H1 (cell line): Measurements from ENCODE around the gene POLR2F. TPM values are rescaled to one million over a fixed set of nuclear protein-coding genes. Genes with fewer than 3 reads are reported as not detected.

Source experiments
- CTCF ChIA-PET: fragments of 300-600 bp; sonication (Branson Sonifier 250); formaldehyde crosslinking; loops from one replicate; lab custom pipeline; 2021; ENCODE audit not compliant: partially characterized antibody; lab: Charles Lee
- POLR2A ChIA-PET: fragments of 300-600 bp; sonication (Branson Sonifier 250); formaldehyde crosslinking; loops from one replicate; lab custom pipeline; 2021; ENCODE audit warnings: inconsistent platforms; ENCODE audit not compliant: partially characterized antibody; lab: Charles Lee
- DNase-seq, 2 experiments: peaks; one replicate each; pipeline versions ENCODE4 v3.0.0 to v3.0.0-alpha.2; 2010 to 2022; ENCODE audit warnings: low spot score in 2 of 2, low read depth in 1 of 2, mixed read lengths in 1 of 2
- FAIRE-seq: peaks from 2 replicates; lab custom pipeline; 2011; peaks lifted over from hg19 to GRCh38; lab: Jason Lieb, UNC
- H2AFZ ChIP-seq: 2 replicates; pipeline ENCODE4 v1.8.1; 2012; ENCODE audit warnings: low read length, inconsistent platforms
- H2AK5ac ChIP-seq: 2 replicates; pipeline ENCODE4 v1.6.1; 2013; ENCODE audit warnings: low read depth, low read length
- H2BK120ac ChIP-seq: replicated peaks from 2 replicates; pipeline ENCODE3; 2013; ENCODE audit warnings: low read depth, low read length, inconsistent platforms
- H2BK12ac ChIP-seq: 2 replicates; pipeline ENCODE4 v1.6.1; 2013; ENCODE audit warnings: low read depth, low read length
- H2BK15ac ChIP-seq: 2 replicates; pipeline ENCODE4 v1.6.1; 2013; ENCODE audit warnings: low read length
- H2BK20ac ChIP-seq: 2 replicates; pipeline ENCODE4 v1.6.1; 2013; ENCODE audit warnings: low read length
- H2BK5ac ChIP-seq: 2 replicates; pipeline ENCODE4 v1.6.1; 2013; ENCODE audit warnings: low read depth, low read length
- H3K14ac ChIP-seq: 2 replicates; pipeline ENCODE4 v1.6.1; 2013; ENCODE audit warnings: inconsistent platforms; ENCODE audit not compliant: insufficient read length
- H3K18ac ChIP-seq: 2 replicates; pipeline ENCODE4 v1.6.1; 2013; ENCODE audit warnings: low read length; ENCODE audit errors: extremely low read depth
- H3K23ac ChIP-seq: 2 replicates; pipeline ENCODE4 v1.6.1; 2013; ENCODE audit warnings: inconsistent platforms; ENCODE audit not compliant: insufficient read length
- H3K23me2 ChIP-seq: 2 replicates; pipeline ENCODE4 v1.6.1; 2013; ENCODE audit warnings: low read depth, low read length
- H3K27ac ChIP-seq: 2 replicates; pipeline ENCODE4 v1.6.1; 2011; ENCODE audit warnings: low read depth, low read length, inconsistent platforms
- H3K27me3 ChIP-seq, 4 experiments: replicated peaks in 1 of 4; 1 replicate in 1 of 4; 2 replicates in 3 of 4; pipeline versions ENCODE4 v1.6.1 to v1.8.1; 2011 to 2013; ENCODE audit warnings: low read length in 3 of 4, mild to moderate bottlenecking in 3 of 4, inconsistent platforms in 2 of 4, mixed read lengths in 2 of 4, moderate library complexity in 1 of 4; ENCODE audit not compliant: control insufficient read depth in 3 of 4, insufficient read depth in 3 of 4; ENCODE audit errors: extremely low read depth in 1 of 4
- H3K36me3 ChIP-seq, 4 experiments: 2 replicates each; pipeline versions ENCODE4 v1.6.1 to v1.8.1; 2011 to 2013; ENCODE audit warnings: mild to moderate bottlenecking in 4 of 4, low read length in 3 of 4, moderate library complexity in 2 of 4, control low read depth in 1 of 4, inconsistent platforms in 1 of 4; ENCODE audit not compliant: insufficient read depth in 4 of 4, control insufficient read depth in 2 of 4
- H3K4ac ChIP-seq: replicated peaks from 2 replicates; pipeline ENCODE3; 2013; ENCODE audit warnings: low read length, low read depth, mixed read lengths, inconsistent platforms; ENCODE audit not compliant: insufficient read length
- H3K4me1 ChIP-seq, 4 experiments: replicated peaks in 1 of 4; 1 replicate in 1 of 4; 2 replicates in 3 of 4; pipeline versions ENCODE4 v1.6.1 to v1.8.1; 2011 to 2013; ENCODE audit warnings: low read length in 3 of 4, inconsistent platforms in 2 of 4, mixed read lengths in 1 of 4; ENCODE audit not compliant: insufficient read depth in 4 of 4, control insufficient read depth in 3 of 4
- H3K4me2 ChIP-seq, 2 experiments: 2 replicates each; pipeline versions ENCODE4 v1.6.1 to v1.8.1; 2011 to 2013; ENCODE audit warnings: low read depth in 2 of 2, low read length in 2 of 2, control low read depth in 1 of 2, inconsistent platforms in 1 of 2, mild to moderate bottlenecking in 1 of 2; ENCODE audit not compliant: insufficient read depth in 1 of 2
- H3K4me3 ChIP-seq, 4 experiments: fragments of 200-600, 300-600 bp in 1 of 4; sonication (generic), shearing (Covaris generic), sonication (Bioruptor Twin) in 1 of 4; 2 replicates each; pipeline versions ENCODE4 v1.5.1 to v1.8.1; 2011 to 2016; ENCODE audit warnings: low read length in 4 of 4, low read depth in 3 of 4, control low read depth in 2 of 4, inconsistent platforms in 2 of 4, mild to moderate bottlenecking in 2 of 4, mixed read lengths in 1 of 4, moderate library complexity in 1 of 4; ENCODE audit not compliant: insufficient read depth in 2 of 4; ENCODE audit errors: extremely low read depth in 1 of 4
- H3K56ac ChIP-seq: replicated peaks from 2 replicates; pipeline ENCODE3; 2013; ENCODE audit warnings: low read depth, mild to moderate bottlenecking, mixed read lengths, low read length, inconsistent platforms; ENCODE audit not compliant: insufficient read length
- H3K79me1 ChIP-seq: 2 replicates; pipeline ENCODE4 v1.6.1; 2013; ENCODE audit warnings: low read depth, low read length, control low read depth
- H3K79me2 ChIP-seq, 2 experiments: 2 replicates each; pipeline versions ENCODE4 v1.6.1 to v1.8.1; 2012 to 2013; ENCODE audit warnings: low read length in 2 of 2, mild to moderate bottlenecking in 2 of 2, inconsistent platforms in 1 of 2; ENCODE audit not compliant: insufficient read depth in 2 of 2, control insufficient read depth in 1 of 2
- H3K9ac ChIP-seq, 4 experiments: replicated peaks in 1 of 4; 1 replicate in 1 of 4; 2 replicates in 3 of 4; pipeline versions ENCODE4 v1.6.1 to v1.8.1; 2011 to 2013; ENCODE audit warnings: low read depth in 3 of 4, low read length in 3 of 4, control low read depth in 2 of 4, mild to moderate bottlenecking in 2 of 4, moderate library complexity in 2 of 4, inconsistent platforms in 1 of 4; ENCODE audit errors: extremely low read depth in 1 of 4
- H3K9me3 ChIP-seq, 2 experiments: 2 replicates each; pipeline versions ENCODE4 v1.6.1 to v1.8.1; 2012 to 2013; ENCODE audit warnings: mild to moderate bottlenecking in 2 of 2, moderate library complexity in 2 of 2, control low read depth in 1 of 2, inconsistent platforms in 1 of 2, low read depth in 1 of 2, low read length in 1 of 2, mixed read lengths in 1 of 2; ENCODE audit not compliant: insufficient read depth in 2 of 2
- H4K20me1 ChIP-seq, 2 experiments: replicated peaks in 1 of 2; 2 replicates each; pipeline versions ENCODE3 to v1.8.1; 2011 to 2013; ENCODE audit warnings: inconsistent platforms in 2 of 2, low read length in 2 of 2, mild to moderate bottlenecking in 1 of 2; ENCODE audit not compliant: insufficient read depth in 2 of 2, control insufficient read depth in 1 of 2
- H4K5ac ChIP-seq: 2 replicates; pipeline ENCODE4 v1.6.1; 2013; ENCODE audit warnings: low read length, low read depth, mixed read lengths, inconsistent platforms; ENCODE audit not compliant: insufficient read length
- H4K8ac ChIP-seq: 2 replicates; pipeline ENCODE4 v1.8.0; 2013; ENCODE audit warnings: mild to moderate bottlenecking, moderate library complexity, low read length, inconsistent platforms; ENCODE audit not compliant: insufficient read depth; ENCODE audit errors: extremely low read depth
- H4K91ac ChIP-seq: replicated peaks from 2 replicates; pipeline ENCODE3; 2013; ENCODE audit warnings: low read length, mixed read lengths, inconsistent platforms; ENCODE audit not compliant: insufficient read length
- CTBP2 ChIP-seq: IDR thresholded peaks from 2 replicates; pipeline ENCODE4 v1.7.0; 2011; ENCODE audit warnings: borderline replicate concordance, mild to moderate bottlenecking, moderate library complexity, mixed read lengths, low read length; ENCODE audit not compliant: insufficient read depth, insufficient read length
- FOSL1 ChIP-seq: IDR thresholded peaks from 2 replicates; pipeline ENCODE4 v1.6.1; 2011; ENCODE audit warnings: mild to moderate bottlenecking, low read depth, low read length, moderate library complexity; ENCODE audit not compliant: insufficient read depth
- POU5F1 ChIP-seq: IDR thresholded peaks from 2 replicates; pipeline ENCODE4 v1.6.1; 2011; ENCODE audit warnings: low read depth, mild to moderate bottlenecking, low read length, moderate library complexity
- RFX5 ChIP-seq: IDR thresholded peaks from 2 replicates; pipeline ENCODE4 v1.6.1; 2011; ENCODE audit warnings: low read depth, low read length, improper control_type of control experiment, borderline replicate concordance
- TEAD4 ChIP-seq: IDR thresholded peaks from 2 replicates; pipeline ENCODE4 v1.6.1; 2012; ENCODE audit warnings: low read depth, low read length, inconsistent platforms, mixed read lengths
- WGBS, 2 experiments: shearing (Covaris generic) in 1 of 2; methylation state at CpG; one replicate each; pipeline versions ENCODE4 v1.1.6 to v1.1.7; 2013 to 2015; ENCODE audit warnings: low lambda C conversion rate in 2 of 2, mixed read lengths in 2 of 2, inconsistent platforms in 1 of 2, low coverage in 1 of 2, missing lambda C conversion rate in 1 of 2; ENCODE audit not compliant: insufficient replicate concordance in 2 of 2, insufficient coverage in 1 of 2, insufficient read length in 1 of 2; ENCODE audit errors: extremely low coverage in 1 of 2, missing lambda C conversion rate in 1 of 2; 5-methylcytosine and 5-hydroxymethylcytosine counted together
- polyA plus RNA-seq, 7 experiments: library from polyadenylated mRNA; depleted of rRNA in 3 of 7; stranded (reverse) in 5 of 7; unstranded in 2 of 7; fragments of >200 nt in 5 of 7; fragments of 200-250 nt in 2 of 7; gene quantifications; 1 replicate in 5 of 7; 2 replicates in 1 of 7; 4 replicates in 1 of 7; pipeline versions ENCODE4 v1.2.1 to v1.2.3, GENCODE V29; 2011 to 2013; ENCODE audit warnings: missing spikeins in 2 of 7, mixed read lengths in 2 of 7
- total RNA-seq: library from RNA; stranded (reverse); fragmentation: NEBNext Ultra II Directional; extraction: Animal tissue kit (Norgen Biotek cat#: 25700); gene quantifications from 2 replicates; pipeline ENCODE4 v1.2.1, GENCODE V29; 2021
- TF ChIP-seq, protein P1 (sequence below): IDR thresholded peaks from 2 replicates; pipeline ENCODE4 v1.6.1; 2012; ENCODE audit warnings: inconsistent platforms

POLR2F gene
- total and polyA plus RNA-seq, 2 of the 8 experiments (the other 6 are each of a cell fraction or from before 2014, with no cell fraction given): 150 to 176 TPM

DNA sequence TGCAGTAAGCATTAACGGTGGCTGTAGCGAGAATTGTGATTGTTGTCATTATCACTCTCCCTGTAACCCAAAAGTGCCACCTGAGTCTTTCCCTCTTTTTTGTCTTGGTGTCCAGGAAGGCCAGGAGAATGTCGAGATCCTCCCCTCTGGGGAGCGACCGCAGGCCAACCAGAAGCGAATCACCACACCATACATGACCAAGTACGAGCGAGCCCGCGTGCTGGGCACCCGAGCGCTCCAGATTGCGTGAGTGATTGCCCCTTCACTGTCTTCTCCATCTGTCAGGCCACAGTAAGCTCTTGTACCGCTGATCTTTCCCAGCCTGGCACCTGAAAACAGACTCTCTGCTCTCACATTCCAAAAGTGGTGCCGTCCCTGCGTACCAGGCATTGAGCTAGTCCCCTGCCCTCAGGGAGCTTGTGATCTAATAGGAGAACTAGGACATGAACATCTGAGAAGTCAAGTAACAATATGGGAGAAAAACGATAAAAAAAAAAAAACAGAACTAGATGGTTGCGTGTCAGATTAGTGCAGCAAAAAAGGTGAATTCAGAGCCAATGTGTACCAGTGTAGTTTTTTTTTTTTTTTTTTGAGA, 5.8 kb downstream of the POLR2F start:
- DNase-seq (no peak), FAIRE-seq (no peak)
- no peak overlapping the region for H2AFZ ChIP-seq
- ChIA-PET POLR2A (interaction anchor here (0.7 to 3.0 kb wide), 2 partner anchors 12 to 134 kb away, joined by 4 to 10 read pairs; no protein-coding TSS in a partner anchor), CTCF (interaction anchor here (0.7 to 2.1 kb wide), 6 partner anchors 8 to 135 kb away, joined by 3 to 5 read pairs (median 4); no protein-coding TSS in a partner anchor)
- H4K20me1 ChIP-seq: peaks cover 0 to 5% of the 10 kb centered on the region in 2 experiments
- peaks cover 6% of the 10 kb centered on the region for H3K79me1 ChIP-seq
- H3K4ac ChIP-seq: no peak overlapping the region
- no peak overlapping the region for H3K23ac ChIP-seq
- no peak overlapping the region for H2BK120ac ChIP-seq
- no peak overlapping the region for H3K27ac ChIP-seq
- no peaks in the 10 kb centered on the region for H3K9me3 ChIP-seq
- H4K5ac ChIP-seq: no peak overlapping the region
- no peak overlapping the region for H3K4me2 ChIP-seq
- H2BK12ac ChIP-seq: no peak overlapping the region
- WGBS, 2 experiments: 97% methylated on average over 18 of the region's 18 CpGs; no CpG with 5 or more reads in 1 of the 2 experiments
- H3K56ac ChIP-seq: no peak overlapping the region
- peaks cover 0 to 9% of the 10 kb centered on the region in 2 experiments; a peak in 2 of 4 replicates for H3K79me2 ChIP-seq
- H3K4me1 ChIP-seq: no peaks in the 10 kb centered on the region
- TF ChIP-seq, protein P1, sequence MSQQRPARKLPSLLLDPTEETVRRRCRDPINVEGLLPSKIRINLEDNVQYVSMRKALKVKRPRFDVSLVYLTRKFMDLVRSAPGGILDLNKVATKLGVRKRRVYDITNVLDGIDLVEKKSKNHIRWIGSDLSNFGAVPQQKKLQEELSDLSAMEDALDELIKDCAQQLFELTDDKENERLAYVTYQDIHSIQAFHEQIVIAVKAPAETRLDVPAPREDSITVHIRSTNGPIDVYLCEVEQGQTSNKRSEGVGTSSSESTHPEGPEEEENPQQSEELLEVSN: no peak
- no peak for TF ChIP-seq FOSL1
- no peak for TF ChIP-seq POU5F1
- no peak for TF ChIP-seq TEAD4
- no peak for TF ChIP-seq CTBP2
- no peak for TF ChIP-seq RFX5
- no peak overlapping the region for H3K14ac ChIP-seq
- peaks cover 16 to 45% (median 40%) of the 10 kb centered on the region in 4 experiments for H3K36me3 ChIP-seq
- H2BK5ac ChIP-seq: no peak overlapping the region
- H2BK20ac ChIP-seq: no peak overlapping the region
- peaks cover 2% of the 10 kb centered on the region; the same call in 1 of the 2 replicates for H3K23me2 ChIP-seq
- no peak overlapping the region for H3K9ac ChIP-seq
- no peaks in the 10 kb centered on the region for H3K27me3 ChIP-seq
- no peak overlapping the region for H2BK15ac ChIP-seq
- no peak overlapping the region for H2AK5ac ChIP-seq
- H3K18ac ChIP-seq: no peak overlapping the region
- no peak overlapping the region for H4K8ac ChIP-seq
- H3K4me3 ChIP-seq: no peak overlapping the region
- H4K91ac ChIP-seq: no peak overlapping the region
